NCI-H526 treated with DMSO at 0.1 percent for 48 hours (cell line): ENCODE data around the gene RALGDS.
"Not testable (repeated sequence)": the region's sequence is repeated elsewhere in the genome, so short reads cannot be mapped to it uniquely, and the experiment has no call there.

ENCODE experiments used
- DNase-seq: peaks from one replicate; lab custom pipeline; 2025; lab: John Stamatoyannopoulos, UW

RALGDS gene

GRCh38 chr9:133121198-133121914, at the start of gene RALGDS:
Gene RALGDS (minus strand): TSS chr9:133121240. CDS start chr9:133121154, 86 bp downstream.
- peak; percentile 4 for DNase-seq

GRCh38 chr9:133170716-133171115, 49.7 kb upstream of the RALGDS start:
- DNase-seq: no peak

GRCh38 chr9:133169687-133170086, 48.6 kb upstream of the RALGDS start:
- not testable (repeated sequence) for DNase-seq

- no peak for DNase-seq
These were observed 48.1 kb upstream of the RALGDS start for GRCh38 chr9:133169102-133169501.

GRCh38 chr9:133168432-133168831, 47.4 kb upstream of the RALGDS start:
- DNase-seq: no peak

GRCh38 chr9:133167769-133168168, 46.7 kb upstream of the RALGDS start:
- no peak for DNase-seq

GRCh38 chr9:133167096-133167730, 46.2 kb upstream of the RALGDS start:
- DNase-seq: no peak

- no peak for DNase-seq
These were observed 45.4 kb upstream of the RALGDS start for GRCh38 chr9:133166392-133166791.

- no peak for DNase-seq
These were observed 44.4 kb upstream of the RALGDS start for GRCh38 chr9:133165452-133165730.

GRCh38 chr9:133164191-133164590, 43.2 kb upstream of the RALGDS start:
- DNase-seq: no peak

- peak; percentile 1 for DNase-seq
These were observed 42.6 kb upstream of the RALGDS start, which contains the start of gene GBGT1 for GRCh38 chr9:133163504-133164172. Gene GBGT1 (minus strand): TSS chr9:133163914. CDS start chr9:133162412, 1,502 bp downstream.

GRCh38 chr9:133162861-133163503, 41.9 kb upstream of the RALGDS start:
- DNase-seq: no peak

GRCh38 chr9:133161547-133161950, 40.5 kb upstream of the RALGDS start:
- DNase-seq: no peak

GRCh38 chr9:133160742-133161546, 39.9 kb upstream of the RALGDS start:
- DNase-seq: peak; percentile 0

- DNase-seq: no peak
These were observed 37.7 kb upstream of the RALGDS start for GRCh38 chr9:133158695-133159094.

GRCh38 chr9:133155156-133155555, 34.1 kb upstream of the RALGDS start:
- no peak for DNase-seq

GRCh38 chr9:133154097-133154989, 33.3 kb upstream of the RALGDS start:
- DNase-seq: no peak

- no peak for DNase-seq
These were observed 32.4 kb upstream of the RALGDS start for GRCh38 chr9:133153227-133154096.

- no peak for DNase-seq
These were observed 30.8 kb upstream of the RALGDS start for GRCh38 chr9:133151601-133152525.
